Peyer's patch (tissue), 4 donors: ENCODE data around the gene SMIM1.

ENCODE experiments used
- POLR2A ChIP-seq, 2 donors: fragments of 450-650 bp; IDR thresholded peaks; one replicate each; pipeline ENCODE4 v1.5.1; 2017; ENCODE audit warnings: antibody characterized with exemption in 2 of 2, mild to moderate bottlenecking in 2 of 2, moderate library complexity in 2 of 2
- TF ChIP-seq, protein P1 (sequence below), 6 experiments: fragments of 450-650 bp in 4 of 6; fragments of 200-600 bp in 2 of 6; sonication (generic) in 1 of 6; IDR thresholded peaks; one replicate each; pipeline ENCODE4 v1.5.1; 2017 to 2019; ENCODE audit warnings: antibody characterized with exemption in 6 of 6, mild to moderate bottlenecking in 3 of 6, moderate library complexity in 1 of 6

DNA sequence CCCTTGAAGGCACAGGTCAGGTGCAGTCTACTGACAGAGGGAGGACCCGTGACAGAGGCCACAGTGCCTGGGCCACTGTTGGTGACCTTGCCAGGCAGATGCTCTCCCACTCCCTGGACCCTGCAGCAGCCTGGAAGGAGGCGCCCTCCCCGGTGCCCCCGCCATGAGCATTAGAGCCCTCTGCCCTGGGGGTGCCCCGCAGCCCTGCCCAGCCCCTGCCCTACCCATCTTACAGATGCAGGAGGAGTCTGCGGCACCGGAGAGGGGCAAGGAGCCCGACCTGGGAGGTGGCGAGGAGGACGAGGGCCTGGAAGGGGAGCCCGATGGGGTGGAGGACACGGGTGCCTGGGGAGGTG lies 9.7 kb upstream of the SMIM1 start:
- TF ChIP-seq, protein P1, sequence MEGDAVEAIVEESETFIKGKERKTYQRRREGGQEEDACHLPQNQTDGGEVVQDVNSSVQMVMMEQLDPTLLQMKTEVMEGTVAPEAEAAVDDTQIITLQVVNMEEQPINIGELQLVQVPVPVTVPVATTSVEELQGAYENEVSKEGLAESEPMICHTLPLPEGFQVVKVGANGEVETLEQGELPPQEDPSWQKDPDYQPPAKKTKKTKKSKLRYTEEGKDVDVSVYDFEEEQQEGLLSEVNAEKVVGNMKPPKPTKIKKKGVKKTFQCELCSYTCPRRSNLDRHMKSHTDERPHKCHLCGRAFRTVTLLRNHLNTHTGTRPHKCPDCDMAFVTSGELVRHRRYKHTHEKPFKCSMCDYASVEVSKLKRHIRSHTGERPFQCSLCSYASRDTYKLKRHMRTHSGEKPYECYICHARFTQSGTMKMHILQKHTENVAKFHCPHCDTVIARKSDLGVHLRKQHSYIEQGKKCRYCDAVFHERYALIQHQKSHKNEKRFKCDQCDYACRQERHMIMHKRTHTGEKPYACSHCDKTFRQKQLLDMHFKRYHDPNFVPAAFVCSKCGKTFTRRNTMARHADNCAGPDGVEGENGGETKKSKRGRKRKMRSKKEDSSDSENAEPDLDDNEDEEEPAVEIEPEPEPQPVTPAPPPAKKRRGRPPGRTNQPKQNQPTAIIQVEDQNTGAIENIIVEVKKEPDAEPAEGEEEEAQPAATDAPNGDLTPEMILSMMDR (IDR thresholded peaks at IDR 0.05), result no peak
- no peak for TF ChIP-seq POLR2A (IDR thresholded peaks at IDR 0.05)
